GM12864 (cell line): ENCODE data around the gene CPED1.
"Not testable (repeated sequence)": the region's sequence is repeated elsewhere in the genome, so short reads cannot be mapped to it uniquely, and the experiment has no call there.

Experiments
- DNase-seq: peaks from one replicate; pipeline ENCODE4 v3.0.0-alpha.2; 2011; ENCODE audit warnings: low read depth
- H3K4me3 ChIP-seq: 2 replicates; pipeline ENCODE4 v1.5.1; 2011; ENCODE audit warnings: mild to moderate bottlenecking, low read depth, low read length, control low read depth
- TF ChIP-seq, protein P1 (sequence below): IDR thresholded peaks from 2 replicates; pipeline ENCODE4 v1.5.1; 2011; ENCODE audit warnings: low read depth, mild to moderate bottlenecking, moderate library complexity, low read length, control low read depth, inconsistent platforms; ENCODE audit errors: missing control alignments

CPED1 gene

DNA sequence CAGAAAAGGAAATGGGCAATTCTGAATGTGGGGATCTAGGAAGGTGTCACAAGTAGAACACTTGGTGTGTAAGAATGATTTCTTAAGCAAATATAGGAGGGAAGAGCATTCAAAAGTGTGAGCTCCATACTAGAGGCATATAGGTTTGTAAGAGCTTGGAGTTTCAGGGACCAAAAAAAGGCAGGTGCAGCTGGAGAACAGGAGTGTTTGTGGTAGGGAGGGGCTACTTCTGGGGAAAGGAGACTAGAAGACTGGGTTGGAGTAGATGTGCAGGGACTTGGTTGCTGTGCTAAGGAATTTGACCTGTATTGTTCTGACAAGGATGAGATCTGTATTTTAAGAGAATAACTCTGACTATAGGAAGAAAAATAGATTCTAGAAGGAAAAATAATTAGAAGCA lies 46.4 kb downstream of the CPED1 start:
- no peak for DNase-seq
- TF ChIP-seq, protein P1, sequence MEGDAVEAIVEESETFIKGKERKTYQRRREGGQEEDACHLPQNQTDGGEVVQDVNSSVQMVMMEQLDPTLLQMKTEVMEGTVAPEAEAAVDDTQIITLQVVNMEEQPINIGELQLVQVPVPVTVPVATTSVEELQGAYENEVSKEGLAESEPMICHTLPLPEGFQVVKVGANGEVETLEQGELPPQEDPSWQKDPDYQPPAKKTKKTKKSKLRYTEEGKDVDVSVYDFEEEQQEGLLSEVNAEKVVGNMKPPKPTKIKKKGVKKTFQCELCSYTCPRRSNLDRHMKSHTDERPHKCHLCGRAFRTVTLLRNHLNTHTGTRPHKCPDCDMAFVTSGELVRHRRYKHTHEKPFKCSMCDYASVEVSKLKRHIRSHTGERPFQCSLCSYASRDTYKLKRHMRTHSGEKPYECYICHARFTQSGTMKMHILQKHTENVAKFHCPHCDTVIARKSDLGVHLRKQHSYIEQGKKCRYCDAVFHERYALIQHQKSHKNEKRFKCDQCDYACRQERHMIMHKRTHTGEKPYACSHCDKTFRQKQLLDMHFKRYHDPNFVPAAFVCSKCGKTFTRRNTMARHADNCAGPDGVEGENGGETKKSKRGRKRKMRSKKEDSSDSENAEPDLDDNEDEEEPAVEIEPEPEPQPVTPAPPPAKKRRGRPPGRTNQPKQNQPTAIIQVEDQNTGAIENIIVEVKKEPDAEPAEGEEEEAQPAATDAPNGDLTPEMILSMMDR = no peak
- no peak overlapping the region for H3K4me3 ChIP-seq

DNA sequence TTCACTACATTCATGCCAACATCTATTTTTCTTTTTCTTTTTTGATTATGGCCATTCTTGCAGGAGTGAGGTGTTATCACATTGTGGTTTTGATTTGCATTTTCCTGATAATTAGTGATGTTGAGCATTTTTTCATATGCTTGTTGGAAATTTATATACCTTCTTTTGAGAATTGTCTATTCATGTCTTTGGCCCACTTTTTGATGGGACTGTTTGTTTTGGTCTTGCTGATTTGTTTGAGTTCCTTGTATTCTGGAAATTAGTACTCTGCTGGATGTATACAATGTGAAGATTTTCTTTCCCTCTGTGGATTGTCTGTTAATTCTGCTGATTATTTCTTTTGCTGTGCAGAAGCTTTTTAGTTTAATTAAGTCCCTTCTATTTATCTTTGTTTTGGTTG lies 48.3 kb downstream of the CPED1 start:
- DNase-seq, H3K4me3 ChIP-seq: not testable (repeated sequence)

DNA sequence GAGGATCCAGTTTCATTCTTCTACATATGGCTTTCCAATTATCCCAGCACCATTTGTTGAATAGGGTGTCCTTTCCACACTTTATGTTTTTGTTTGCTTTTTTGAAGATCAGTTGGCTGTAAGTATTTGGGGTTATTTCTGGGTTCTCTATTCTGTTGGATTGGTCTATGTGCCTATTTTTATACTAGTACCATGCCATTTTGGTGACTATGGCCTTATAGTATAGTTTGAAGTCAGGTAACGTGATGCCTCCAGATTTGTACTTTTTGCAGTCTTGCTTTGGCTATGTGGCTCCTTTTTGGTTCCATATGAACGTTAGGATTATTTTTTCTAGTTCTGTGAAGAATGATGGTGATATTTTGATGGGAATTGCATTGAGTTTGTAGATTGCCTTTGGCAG lies 48.8 kb downstream of the CPED1 start:
- DNase-seq, H3K4me3 ChIP-seq: not testable (repeated sequence)

DNA sequence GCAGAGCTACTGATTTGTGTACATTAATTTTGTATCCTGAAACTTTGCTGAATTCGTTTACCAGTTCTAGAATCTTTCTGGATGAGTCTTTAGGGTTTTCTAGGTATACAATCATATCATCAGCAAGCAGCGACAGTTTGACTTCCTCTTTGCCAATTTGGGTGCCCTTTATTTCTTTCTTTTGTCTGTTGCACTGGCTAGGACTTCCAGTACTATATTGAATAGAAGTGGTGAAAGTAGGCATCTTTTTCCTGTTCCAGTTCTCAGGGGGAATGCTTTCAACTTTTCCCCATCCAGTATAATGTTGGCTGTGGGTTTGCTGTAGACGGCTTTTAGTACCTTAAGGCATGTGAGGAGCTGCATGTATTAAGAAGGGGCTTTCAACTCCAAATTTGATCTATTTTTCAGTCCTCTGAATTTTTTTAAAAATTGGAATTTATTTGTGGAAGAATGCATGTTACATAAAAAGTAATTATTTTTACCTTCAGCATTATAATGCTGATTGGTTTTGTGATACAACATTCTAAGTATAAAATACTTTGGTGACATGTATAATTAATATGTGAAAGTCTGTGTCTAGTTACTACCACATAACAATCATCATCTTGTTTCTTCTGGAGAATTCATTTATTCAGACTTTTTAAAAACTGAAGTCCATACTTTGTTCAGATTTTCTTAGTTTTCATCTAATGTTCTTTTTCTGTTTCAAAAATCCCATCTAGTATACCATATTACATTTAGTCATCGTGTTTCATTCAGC lies 49.6 kb downstream of the CPED1 start:
- no peak for DNase-seq
- TF ChIP-seq, protein P1 = no peak

DNA sequence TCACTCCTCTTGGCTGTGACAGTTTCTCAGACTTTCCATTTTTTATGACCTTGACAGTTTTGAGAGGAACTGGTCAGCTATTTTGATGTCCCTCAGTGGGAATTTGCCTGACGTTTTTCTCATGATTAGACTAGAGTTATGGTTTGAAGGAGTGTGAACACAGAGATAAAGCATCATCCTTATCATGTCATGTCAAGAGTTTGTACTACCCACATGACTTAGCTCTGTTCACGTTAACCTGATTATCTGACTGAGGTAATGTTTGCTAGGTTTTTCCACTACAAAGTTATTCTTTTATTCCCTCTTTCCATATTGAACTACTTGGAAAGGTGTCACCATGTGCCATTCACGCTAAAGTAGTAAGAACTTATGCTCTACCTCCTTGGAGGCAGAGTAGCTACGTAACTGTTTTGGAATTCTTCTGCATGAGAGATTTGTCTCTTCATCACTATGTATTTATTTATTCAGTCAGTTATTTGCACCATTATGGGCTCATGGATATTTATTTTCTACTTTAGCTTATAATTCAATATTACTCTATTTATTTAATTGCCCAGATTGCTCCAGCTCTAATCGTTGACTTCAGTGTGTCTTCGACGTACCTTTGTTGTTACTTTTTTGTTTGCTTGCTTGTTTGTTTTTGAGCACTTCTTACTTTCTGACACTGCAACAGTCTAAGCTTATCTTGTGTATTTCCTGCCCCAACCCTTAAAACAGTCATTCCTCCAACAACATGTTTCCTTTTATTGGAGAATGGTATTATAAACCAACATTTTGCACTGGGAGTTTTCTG lies 50.4 kb downstream of the CPED1 start:
- H3K4me3 ChIP-seq = no peak overlapping the region
- DNase-seq = no peak
- TF ChIP-seq, protein P1 = no peak

More for the DNA sequence above, 49.6 kb downstream of the CPED1 start:
- no peak overlapping the region for H3K4me3 ChIP-seq

DNA sequence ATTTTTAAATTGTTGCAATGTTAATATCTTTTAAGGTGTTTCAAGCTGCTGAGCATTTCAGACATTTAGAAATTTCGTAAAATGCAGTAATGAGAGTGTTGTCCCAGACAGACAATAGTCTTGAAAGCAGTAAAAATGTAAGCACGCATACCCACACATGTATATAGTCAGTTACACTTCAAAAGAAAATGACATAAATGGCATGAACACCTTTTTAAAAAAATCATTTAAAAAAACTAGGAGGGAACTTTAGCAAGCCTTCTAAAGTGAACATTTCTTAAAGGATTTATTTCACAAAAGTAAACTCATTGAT lies 51.0 kb downstream of the CPED1 start:
- TF ChIP-seq, protein P1 = no peak
- H3K4me3 ChIP-seq = no peak overlapping the region
- DNase-seq = no peak

DNA sequence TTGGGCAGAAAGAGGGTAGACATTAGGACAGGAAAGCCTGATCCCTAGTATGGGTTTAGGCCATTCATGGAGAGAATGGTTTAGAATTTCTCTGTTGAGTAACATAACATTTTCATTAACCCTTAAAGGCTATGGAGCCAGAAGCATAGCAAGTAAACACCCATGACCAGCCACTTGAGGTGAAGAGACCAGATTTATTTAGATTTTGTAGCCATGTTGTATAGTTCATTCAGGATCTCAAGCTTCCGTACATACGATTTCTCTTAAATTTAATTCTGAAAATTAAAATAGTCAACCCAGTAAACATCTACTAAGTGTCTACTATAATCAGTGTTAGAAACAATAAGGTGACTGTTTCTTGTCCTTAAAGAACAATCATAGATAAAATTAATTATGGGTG lies 51.5 kb downstream of the CPED1 start:
- no peak overlapping the region for H3K4me3 ChIP-seq
- TF ChIP-seq, protein P1 = no peak
- no peak for DNase-seq

DNA sequence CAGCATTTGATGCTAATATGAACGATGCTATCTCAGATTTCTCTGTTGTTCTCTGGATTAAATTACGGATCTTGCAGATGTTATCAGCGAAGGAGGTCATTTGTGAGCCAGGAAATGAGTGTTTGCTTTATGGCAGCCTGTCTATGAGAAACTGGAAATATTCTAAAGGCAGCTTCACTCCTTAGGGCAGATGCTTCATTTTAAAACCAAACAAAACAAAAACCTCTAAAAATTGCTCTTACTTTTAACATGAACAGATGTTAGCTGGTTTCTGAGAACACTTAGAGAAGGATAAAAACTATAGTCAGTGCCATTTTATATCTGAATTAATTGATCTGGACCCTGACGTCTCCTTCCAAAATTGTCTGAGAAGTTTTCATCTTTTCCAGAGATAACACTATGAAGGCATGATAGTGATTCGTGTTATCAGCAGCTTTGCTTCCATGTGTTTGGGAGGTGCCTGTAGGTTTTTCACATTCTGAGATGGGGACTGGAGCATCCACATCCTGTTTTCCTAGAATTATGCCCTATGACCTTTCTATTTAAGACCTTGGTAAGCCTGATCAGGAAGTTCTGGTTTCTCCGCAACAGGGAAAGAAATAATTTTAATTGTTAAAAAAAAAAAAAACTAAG lies 53.1 kb downstream of the CPED1 start:
- TF ChIP-seq, protein P1 = no peak
- no peak overlapping the region for H3K4me3 ChIP-seq
- DNase-seq = no peak
